Sigmoid colon (tissue), 4 donors: ENCODE results near the gene HMOX2.

ENCODE experiments used
- EP300 ChIP-seq, 4 donors: sonication (generic); formaldehyde crosslinking; IDR thresholded peaks; one replicate each; pipeline ENCODE4 v1.6.1; 2017; ENCODE audit warnings: antibody characterized with exemption in 4 of 4
- POLR2A ChIP-seq, 2 donors: fragments of 450-650 bp; IDR thresholded peaks; one replicate each; pipeline ENCODE4 v1.6.1; 2016; ENCODE audit warnings: antibody characterized with exemption in 2 of 2, mild to moderate bottlenecking in 2 of 2, moderate library complexity in 2 of 2
- POLR2AphosphoS5 ChIP-seq, 4 donors: sonication (generic); formaldehyde crosslinking; IDR thresholded peaks; one replicate each; pipeline ENCODE4 v1.6.1; 2017; ENCODE audit warnings: antibody characterized with exemption in 4 of 4
- TF ChIP-seq, protein P1 (sequence below), 4 experiments: fragments of 450-650 bp in 3 of 4; fragments of 200-600 bp in 1 of 4; IDR thresholded peaks; one replicate each; pipeline ENCODE4 v1.5.1; 2016 to 2019; ENCODE audit warnings: antibody characterized with exemption in 4 of 4, mild to moderate bottlenecking in 3 of 4, moderate library complexity in 2 of 4

DNA sequence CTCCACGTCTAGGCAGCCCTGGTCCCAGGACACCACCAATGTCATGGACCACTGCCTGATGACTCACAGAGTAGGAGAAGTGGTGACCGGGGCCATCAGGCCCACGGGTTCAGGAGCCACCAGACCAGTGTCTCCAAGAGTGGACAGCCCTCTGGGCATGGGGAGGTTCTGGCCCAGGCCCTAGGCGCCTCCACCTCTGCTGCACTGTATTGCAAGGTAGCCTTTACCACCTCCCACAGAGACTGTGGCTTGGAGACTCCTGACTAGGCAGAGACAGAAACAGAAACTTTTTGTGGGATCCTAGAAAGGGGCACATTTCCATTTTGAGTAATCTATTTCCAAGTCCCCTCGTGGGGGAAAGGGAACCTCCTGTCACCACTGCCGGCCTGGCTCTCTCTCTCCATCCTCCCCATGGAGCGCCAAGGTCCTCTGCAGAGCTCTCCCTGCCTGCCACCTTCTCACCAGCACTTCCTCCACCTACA lies 59.5 kb downstream of the HMOX2 start:
- TF ChIP-seq POLR2AphosphoS5 (IDR thresholded peaks at IDR 0.05) (no peak), POLR2A (IDR thresholded peaks at IDR 0.05) (no peak), EP300 (IDR thresholded peaks at IDR 0.05) (no peak)
- TF ChIP-seq, protein P1, sequence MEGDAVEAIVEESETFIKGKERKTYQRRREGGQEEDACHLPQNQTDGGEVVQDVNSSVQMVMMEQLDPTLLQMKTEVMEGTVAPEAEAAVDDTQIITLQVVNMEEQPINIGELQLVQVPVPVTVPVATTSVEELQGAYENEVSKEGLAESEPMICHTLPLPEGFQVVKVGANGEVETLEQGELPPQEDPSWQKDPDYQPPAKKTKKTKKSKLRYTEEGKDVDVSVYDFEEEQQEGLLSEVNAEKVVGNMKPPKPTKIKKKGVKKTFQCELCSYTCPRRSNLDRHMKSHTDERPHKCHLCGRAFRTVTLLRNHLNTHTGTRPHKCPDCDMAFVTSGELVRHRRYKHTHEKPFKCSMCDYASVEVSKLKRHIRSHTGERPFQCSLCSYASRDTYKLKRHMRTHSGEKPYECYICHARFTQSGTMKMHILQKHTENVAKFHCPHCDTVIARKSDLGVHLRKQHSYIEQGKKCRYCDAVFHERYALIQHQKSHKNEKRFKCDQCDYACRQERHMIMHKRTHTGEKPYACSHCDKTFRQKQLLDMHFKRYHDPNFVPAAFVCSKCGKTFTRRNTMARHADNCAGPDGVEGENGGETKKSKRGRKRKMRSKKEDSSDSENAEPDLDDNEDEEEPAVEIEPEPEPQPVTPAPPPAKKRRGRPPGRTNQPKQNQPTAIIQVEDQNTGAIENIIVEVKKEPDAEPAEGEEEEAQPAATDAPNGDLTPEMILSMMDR (IDR thresholded peaks at IDR 0.05): no peak
